HCT116 (cell line): ENCODE measurements around the gene APBA3. TPM values are rescaled to one million over a fixed set of nuclear protein-coding genes. Genes with fewer than 3 reads are reported as not detected.

ENCODE experiments used
- ATAC-seq: fragments of 200-7000 bp; cut with Tn5 transposase; 2 replicates; pipeline ENCODE4 v1.9.1; 2020; ENCODE audit warnings: mild to moderate bottlenecking, moderate library complexity
- BruUV-seq: library from RNA; stranded (reverse); fragments of 400-500 nt; replicated peaks from 2 replicates; lab custom pipeline; 2021; lab: Mats Ljungman, UMichigan
- CTCF ChIA-PET: fragments of 300-600 bp; sonication (Branson Sonifier 250); formaldehyde crosslinking; loops from one replicate; lab custom pipeline; 2021; ENCODE audit warnings: antibody characterized with exemption; lab: Charles Lee
- POLR2A ChIA-PET: fragments of 300-600, 350-600 bp; sonication (Branson Sonifier 250); formaldehyde crosslinking; loops from one replicate; lab custom pipeline; 2021; ENCODE audit warnings: antibody characterized with exemption; lab: Charles Lee
- RAD21 ChIA-PET, 2 experiments: fragments of 300-600 bp; sonication (Branson Sonifier 250); formaldehyde crosslinking; loops; one replicate each; lab custom pipeline; 2023; ENCODE audit warnings: low total read pairs in 2 of 2; ENCODE audit not compliant: uncharacterized antibody in 2 of 2, unreplicated experiment in 2 of 2, low non-redundant PET in 1 of 2; lab: Charles Lee
- DNase-seq: peaks from one replicate; pipeline ENCODE4 v3.0.0-alpha.2; 2010; ENCODE audit warnings: low read depth, low spot score
- H2AFZ ChIP-seq: fragments of 200-600 bp; shearing (Covaris generic), sonication (generic); 2 replicates; pipeline ENCODE4 v1.6.1; 2017; ENCODE audit warnings: low read depth, mixed run types, mixed read lengths, antibody characterized with exemption, low read length; ENCODE audit not compliant: poor library complexity, severe bottlenecking
- H3K27ac ChIP-seq: 2 replicates; pipeline ENCODE4 v1.5.1; 2012; ENCODE audit warnings: low read depth, low read length
- H3K27me3 ChIP-seq: fragments of 200-600 bp; sonication (generic); 2 replicates; pipeline ENCODE4 v1.6.1; 2016; ENCODE audit warnings: mixed run types, low read length, mixed read lengths; ENCODE audit not compliant: insufficient read depth
- H3K36me3 ChIP-seq, 2 experiments: fragments of 200-500 bp in 1 of 2; fragments of 200-600 bp in 1 of 2; sonication (Bioruptor generic) in 1 of 2; sonication (generic) in 1 of 2; 2 replicates each; pipeline versions ENCODE4 v1.5.1 to v1.6.1; 2014 to 2016; ENCODE audit warnings: low read length in 2 of 2, inconsistent platforms in 1 of 2, mixed read lengths in 1 of 2, mixed run types in 1 of 2; ENCODE audit not compliant: insufficient read depth in 2 of 2, control insufficient read depth in 1 of 2
- H3K4me1 ChIP-seq, 2 experiments: fragments of 200-600 bp in 1 of 2; sonication (generic) in 1 of 2; 2 replicates each; pipeline versions ENCODE4 v1.5.1 to v1.6.1; 2012 to 2017; ENCODE audit warnings: low read length in 2 of 2, inconsistent platforms in 1 of 2, mild to moderate bottlenecking in 1 of 2, mixed read lengths in 1 of 2, mixed run types in 1 of 2, moderate library complexity in 1 of 2; ENCODE audit not compliant: insufficient read depth in 2 of 2, control insufficient read depth in 1 of 2
- H3K4me2 ChIP-seq: fragments of 200-600 bp; sonication (generic); 2 replicates; pipeline ENCODE4 v1.6.1; 2017; ENCODE audit warnings: mixed run types, low read length, mixed read lengths
- H3K4me3 ChIP-seq, 2 experiments: fragments of 200-600 bp in 1 of 2; sonication (generic) in 1 of 2; replicated peaks in 1 of 2; 2 replicates each; pipeline ENCODE4 v1.5.1; 2011 to 2016; ENCODE audit warnings: low read length in 2 of 2, control low read depth in 1 of 2, low read depth in 1 of 2, mild to moderate bottlenecking in 1 of 2, mixed read lengths in 1 of 2, mixed run types in 1 of 2
- H3K79me2 ChIP-seq: fragments of 200-600 bp; sonication (generic); 2 replicates; pipeline ENCODE4 v1.6.1; 2017; ENCODE audit warnings: mild to moderate bottlenecking, mixed run types, low read length, moderate library complexity, mixed read lengths; ENCODE audit not compliant: insufficient read depth
- H3K9ac ChIP-seq: fragments of 200-600 bp; sonication (generic); 2 replicates; pipeline ENCODE4 v1.6.1; 2016; ENCODE audit warnings: low read length, mixed read lengths
- H3K9me2 ChIP-seq: fragments of 200-600 bp; sonication (generic), shearing (Covaris generic); 2 replicates; pipeline ENCODE4 v1.6.1; 2017; ENCODE audit warnings: mixed run types, mild to moderate bottlenecking, moderate library complexity; ENCODE audit not compliant: insufficient read depth
- H3K9me3 ChIP-seq, 2 experiments: fragments of 200-500 bp in 1 of 2; fragments of 200-600 bp in 1 of 2; sonication (Bioruptor generic) in 1 of 2; sonication (generic) in 1 of 2; 2 replicates each; pipeline ENCODE4 v1.6.1; 2014 to 2017; ENCODE audit warnings: low read length in 2 of 2, mixed read lengths in 2 of 2, inconsistent platforms in 1 of 2, low read depth in 1 of 2, mild to moderate bottlenecking in 1 of 2, mixed run types in 1 of 2, moderate library complexity in 1 of 2; ENCODE audit not compliant: control insufficient read depth in 1 of 2, insufficient read depth in 1 of 2
- H4K20me1 ChIP-seq: fragments of 200-600 bp; sonication (generic), shearing (Covaris generic); 2 replicates; pipeline ENCODE4 v1.6.1; 2017; ENCODE audit warnings: mixed run types, mild to moderate bottlenecking, moderate library complexity; ENCODE audit not compliant: insufficient read depth
- CEBPB ChIP-seq: IDR thresholded peaks from 2 replicates; pipeline ENCODE4 v1.6.1; 2012; ENCODE audit warnings: low read depth
- POLR2A ChIP-seq: IDR thresholded peaks from 2 replicates; pipeline ENCODE4 v1.7.0; 2011; ENCODE audit warnings: borderline replicate concordance; ENCODE audit not compliant: insufficient read depth, insufficient read length; ENCODE audit errors: extremely low read depth
- SP1 ChIP-seq: IDR thresholded peaks from 2 replicates; pipeline ENCODE4 v1.6.1; 2012; ENCODE audit warnings: low read depth
- SRF ChIP-seq: IDR thresholded peaks from 2 replicates; pipeline ENCODE4 v1.6.1; 2012; ENCODE audit warnings: low read depth
- intact Hi-C: fragments of 100-400 bp; cut with micrococcal nuclease; formaldehyde crosslinking; loops from 2 replicates; pipeline ENCODE4 v1.10.0; 2022
- total RNA-seq: library from RNA; stranded (reverse); gene quantifications from one replicate; pipeline ENCODE4 v1.2.1, GENCODE V29; 2021; ENCODE audit not compliant: unreplicated experiment
- TF ChIP-seq, protein P1 (sequence below), 3 experiments: fragments of 200-600 bp in 1 of 3; sonication (generic) in 1 of 3; IDR thresholded peaks in 2 of 3; conservative IDR thresholded peaks in 1 of 3; 2 replicates each; pipeline ENCODE4 v1.5.1; 2012 to 2017; ENCODE audit warnings: low read depth in 2 of 3, low read length in 2 of 3, antibody characterized with exemption in 1 of 3, borderline replicate concordance in 1 of 3, control low read depth in 1 of 3, mild to moderate bottlenecking in 1 of 3, mixed read lengths in 1 of 3, mixed run types in 1 of 3, moderate library complexity in 1 of 3; ENCODE audit not compliant: insufficient read depth in 1 of 3

APBA3 gene
- total RNA-seq, 1 experiment from 2014 or later = 29.5 TPM

DNA sequence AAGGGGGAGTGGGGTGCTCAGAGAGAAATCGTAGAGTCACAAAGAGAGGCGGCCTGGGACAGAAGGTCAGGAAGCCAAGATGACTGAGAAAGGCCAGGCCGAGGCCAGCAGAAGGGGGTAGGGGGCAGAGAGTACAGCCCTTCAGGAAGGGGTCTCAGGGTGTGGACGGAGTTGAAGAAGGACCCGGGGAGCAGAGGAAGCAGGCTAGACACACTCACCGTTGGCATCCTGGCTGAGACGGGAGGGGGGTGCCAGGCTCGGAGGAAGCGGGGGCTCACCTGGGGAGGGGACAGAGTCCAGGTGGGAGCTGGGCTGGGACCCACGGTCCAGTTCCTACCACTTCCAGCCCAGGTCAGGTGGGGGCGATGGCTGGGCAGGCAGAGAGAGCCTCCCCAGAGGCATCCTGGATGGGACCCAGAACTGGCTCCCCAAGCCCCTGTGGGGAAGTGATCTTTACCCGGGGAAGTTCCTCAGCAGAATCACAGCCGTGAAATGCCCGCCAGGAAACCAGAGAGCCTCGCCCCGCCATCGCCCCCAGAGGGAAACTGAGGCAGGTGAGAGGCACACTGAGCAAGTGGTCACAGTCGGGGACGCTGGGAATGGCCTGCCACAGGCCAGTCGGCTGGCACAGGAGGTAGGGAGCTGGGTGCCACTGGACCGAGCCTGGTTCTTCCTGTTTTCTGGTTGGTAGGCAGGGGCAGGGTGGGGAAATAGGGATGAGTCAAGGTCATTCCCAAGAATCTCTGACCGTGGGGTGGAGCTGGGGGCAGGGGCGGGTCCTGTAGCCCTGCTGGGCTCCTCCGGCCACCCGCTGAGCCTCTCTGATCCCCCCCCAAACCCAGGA, 23.3 kb upstream of the APBA3 start (continued):
- no peak for TF ChIP-seq SRF
- TF ChIP-seq POLR2A = no peak
- no peak for TF ChIP-seq CEBPB
- no peak for TF ChIP-seq SP1

DNA sequence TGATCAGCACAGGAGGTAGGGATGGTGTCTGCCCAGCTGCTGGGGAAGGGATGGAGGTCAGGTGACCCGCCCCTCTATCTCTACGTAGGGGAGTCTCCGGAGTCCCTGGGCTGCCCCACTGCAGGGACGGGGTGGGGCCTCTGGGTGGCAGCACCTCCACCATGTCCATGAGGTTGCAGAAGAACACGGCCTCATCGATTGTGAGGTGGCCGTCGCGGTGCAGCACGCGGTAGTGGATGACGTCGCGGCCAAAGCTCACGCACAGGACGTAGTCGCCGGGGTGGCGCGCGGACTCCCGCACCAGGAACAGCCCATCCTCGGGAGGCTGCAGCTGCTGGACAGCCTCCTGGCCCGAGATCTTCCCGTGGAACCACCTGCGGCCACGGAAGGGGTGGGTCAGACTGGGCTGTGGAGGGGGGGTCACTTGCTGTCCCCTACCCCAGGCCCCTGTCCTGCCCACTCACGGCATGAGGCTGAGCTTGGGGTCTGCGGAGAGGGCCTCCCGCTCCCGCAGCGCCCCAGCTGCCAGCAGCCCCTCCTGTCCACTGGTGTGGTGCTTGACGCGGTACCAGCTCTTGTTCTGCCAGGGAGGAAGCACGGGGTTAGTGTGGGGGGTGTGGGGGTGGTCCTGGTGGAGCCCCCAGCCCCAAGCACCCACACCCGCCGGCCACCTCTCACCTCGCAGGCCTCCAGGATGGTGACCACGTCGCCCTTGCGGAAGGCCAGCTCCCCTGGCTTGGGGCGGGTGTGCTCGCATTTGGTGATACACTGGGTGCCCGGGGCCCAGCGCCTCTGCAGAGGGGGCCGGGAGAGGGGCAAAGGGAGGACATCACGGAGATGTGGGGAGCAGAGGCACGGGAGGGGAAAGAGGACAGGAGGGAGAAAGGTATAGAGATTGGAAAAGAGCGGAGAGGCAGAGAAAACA, 22.4 kb upstream of the APBA3 start:
- intact Hi-C loops = no loop called here

More for the DNA sequence above, 22.4 kb upstream of the APBA3 start:
- no TSS peak for BruUV-seq
- ChIA-PET POLR2A (interaction anchor here (1.6 kb wide), 1 partner anchor 21 kb away, joined by 4 read pairs; the partner anchor contains the start of gene MRPL54), RAD21 (no interaction called here), CTCF (no interaction called here)
- Histone ChIP-seq H2AFZ (no peak overlapping the region), H3K9me3 (peaks cover 9 to 21% of the 10 kb centered on the region in 2 experiments; a peak in 3 of 4 replicates), H3K79me2 (no peaks in the 10 kb centered on the region), H3K9ac (no peak overlapping the region), H3K4me3 (no peak overlapping the region), H3K4me1 (no peaks in the 10 kb centered on the region), H4K20me1 (no peaks in the 10 kb centered on the region), H3K9me2 (no peaks in the 10 kb centered on the region), H3K27me3 (no peaks in the 10 kb centered on the region), H3K27ac (no peak overlapping the region), H3K36me3 (no peaks in the 10 kb centered on the region), H3K4me2 (no peak overlapping the region)
- TF ChIP-seq, protein P1, sequence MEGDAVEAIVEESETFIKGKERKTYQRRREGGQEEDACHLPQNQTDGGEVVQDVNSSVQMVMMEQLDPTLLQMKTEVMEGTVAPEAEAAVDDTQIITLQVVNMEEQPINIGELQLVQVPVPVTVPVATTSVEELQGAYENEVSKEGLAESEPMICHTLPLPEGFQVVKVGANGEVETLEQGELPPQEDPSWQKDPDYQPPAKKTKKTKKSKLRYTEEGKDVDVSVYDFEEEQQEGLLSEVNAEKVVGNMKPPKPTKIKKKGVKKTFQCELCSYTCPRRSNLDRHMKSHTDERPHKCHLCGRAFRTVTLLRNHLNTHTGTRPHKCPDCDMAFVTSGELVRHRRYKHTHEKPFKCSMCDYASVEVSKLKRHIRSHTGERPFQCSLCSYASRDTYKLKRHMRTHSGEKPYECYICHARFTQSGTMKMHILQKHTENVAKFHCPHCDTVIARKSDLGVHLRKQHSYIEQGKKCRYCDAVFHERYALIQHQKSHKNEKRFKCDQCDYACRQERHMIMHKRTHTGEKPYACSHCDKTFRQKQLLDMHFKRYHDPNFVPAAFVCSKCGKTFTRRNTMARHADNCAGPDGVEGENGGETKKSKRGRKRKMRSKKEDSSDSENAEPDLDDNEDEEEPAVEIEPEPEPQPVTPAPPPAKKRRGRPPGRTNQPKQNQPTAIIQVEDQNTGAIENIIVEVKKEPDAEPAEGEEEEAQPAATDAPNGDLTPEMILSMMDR (IDR thresholded peaks at IDR 0.05 in 2 of 3, conservative IDR thresholded peaks at IDR 0.05 in 1 of 3; ENCODE audit: borderline replicate concordance in 1 of 3, insufficient read depth in 1 of 3, low read depth in 2 of 3, low read length in 2 of 3) = peak; percentile 14 to 51 (median 42); a peak in 4 of 6 replicates
- no peak for TF ChIP-seq SP1
- ATAC-seq (peak; percentile 57), DNase-seq (no peak)
